GM23248 (cell line): ENCODE results near the gene TMOD3. TPM values are rescaled to one million over a fixed set of nuclear protein-coding genes. Genes with fewer than 3 reads are reported as not detected.
A peak's percentile ranks its signal among the peaks of the same experiment; 100 is the strongest.

Experiments used
- DNase-seq: peaks from one replicate; pipeline ENCODE4 v3.0.0-alpha.2; 2015
- H2AFZ ChIP-seq: fragments of 200-600 bp; sonication (generic); 2 replicates; pipeline ENCODE4 v1.6.1; 2016; ENCODE audit warnings: antibody characterized with exemption
- H3F3A ChIP-seq: fragments of 200-600 bp; sonication (generic); 2 replicates; pipeline ENCODE4 v1.6.1; 2016; ENCODE audit warnings: mild to moderate bottlenecking, antibody characterized with exemption, mixed run types; ENCODE audit not compliant: insufficient read depth
- H3K27ac ChIP-seq: fragments of 200-600 bp; sonication (generic); 2 replicates; pipeline ENCODE4 v1.5.1; 2016; ENCODE audit warnings: mild to moderate bottlenecking
- H3K27me3 ChIP-seq: fragments of 200-600 bp; sonication (generic); replicated peaks from 2 replicates; pipeline ENCODE4 v1.6.1; 2016; ENCODE audit warnings: mild to moderate bottlenecking; ENCODE audit not compliant: insufficient read depth
- H3K36me3 ChIP-seq: fragments of 200-600 bp; sonication (generic); 2 replicates; pipeline ENCODE4 v1.6.1; 2016; ENCODE audit warnings: low read depth, mild to moderate bottlenecking
- H3K4me1 ChIP-seq: fragments of 200-600 bp; sonication (generic); 2 replicates; pipeline ENCODE4 v1.6.1; 2016; ENCODE audit warnings: mild to moderate bottlenecking; ENCODE audit not compliant: insufficient read depth
- H3K4me2 ChIP-seq: fragments of 200-600 bp; sonication (generic); one replicate; pipeline ENCODE4 v1.6.1; 2016; ENCODE audit warnings: mild to moderate bottlenecking; ENCODE audit not compliant: unreplicated experiment
- H3K4me3 ChIP-seq: fragments of 200-600 bp; sonication (generic); 2 replicates; pipeline ENCODE4 v1.5.1; 2016; ENCODE audit warnings: mild to moderate bottlenecking
- H3K79me2 ChIP-seq: fragments of 200-600 bp; sonication (generic); 2 replicates; pipeline ENCODE4 v1.6.1; 2016; ENCODE audit warnings: mild to moderate bottlenecking; ENCODE audit not compliant: insufficient read depth
- H3K9ac ChIP-seq: fragments of 200-600 bp; sonication (generic); 2 replicates; pipeline ENCODE4 v1.6.1; 2016; ENCODE audit warnings: mild to moderate bottlenecking
- H3K9me2 ChIP-seq: fragments of 200-600 bp; sonication (generic); 2 replicates; pipeline ENCODE4 v1.6.1; 2016; ENCODE audit warnings: mixed run types, mild to moderate bottlenecking, moderate library complexity; ENCODE audit not compliant: insufficient read depth
- H3K9me3 ChIP-seq: fragments of 200-600 bp; sonication (generic); one replicate; pipeline ENCODE4 v1.6.1; 2017; ENCODE audit warnings: low read depth
- H4K20me1 ChIP-seq: fragments of 200-600 bp; sonication (generic); 2 replicates; pipeline ENCODE4 v1.6.0; 2016; ENCODE audit not compliant: insufficient read depth
- EZH2 ChIP-seq: fragments of 200-600 bp; sonication (generic); IDR thresholded peaks from 2 replicates; pipeline ENCODE4 v1.6.1; 2018; ENCODE audit warnings: antibody characterized with exemption, mild to moderate bottlenecking; ENCODE audit not compliant: insufficient read depth, poor library complexity, severe bottlenecking
- EZH2phosphoT487 ChIP-seq: fragments of 200-600 bp; sonication (generic); IDR thresholded peaks from 2 replicates; pipeline ENCODE4 v1.6.1; 2018; ENCODE audit warnings: antibody characterized with exemption, moderate library complexity, mild to moderate bottlenecking, low read depth; ENCODE audit not compliant: insufficient read depth
- WGBS, 2 experiments: methylation state at CpG; one replicate each; pipeline ENCODE4 v1.1.6; 2015 to 2017; ENCODE audit warnings: low lambda C conversion rate in 2 of 2, low coverage in 1 of 2; ENCODE audit errors: missing lambda C conversion rate in 2 of 2; 5-methylcytosine and 5-hydroxymethylcytosine counted together
- in situ Hi-C: fragments of 300-500 bp; cut with MboI; formaldehyde crosslinking; loops from 2 replicates; pipeline ENCODE4 v1.15.0; 2020
- polyA plus RNA-seq: library from polyadenylated mRNA; unstranded; fragments of >200 nt; fragmentation: Nextera tagmentation; extraction: Ambion mirVana; gene quantifications from 2 replicates; pipeline ENCODE4 v1.2.1, GENCODE V29; 2016
- total RNA-seq: library from RNA; depleted of rRNA; stranded (reverse); fragments of >200 nt; shearing (Covaris generic); gene quantifications from 2 replicates; pipeline ENCODE4 v1.2.3, GENCODE V29; 2014

The TMOD3 gene
- total and polyA plus RNA-seq, 2 experiments from 2014 or later: 35.1 to 47.2 TPM

GRCh38 chr15:51802593-51802992, 26.9 kb upstream of the TMOD3 start:
- Histone ChIP-seq H3F3A (no peaks in the 10 kb centered on the region), H3K27me3 (no peaks in the 10 kb centered on the region), H3K9me2 (no peaks in the 10 kb centered on the region), H2AFZ (no peak overlapping the region), H3K36me3 (no peaks in the 10 kb centered on the region), H4K20me1 (no peaks in the 10 kb centered on the region), H3K4me2 (no peak overlapping the region), H3K9ac (no peak overlapping the region), H3K4me1 (no peaks in the 10 kb centered on the region), H3K9me3 (no peaks in the 10 kb centered on the region), H3K4me3 (no peak overlapping the region), H3K27ac (no peak overlapping the region), H3K79me2 (no peaks in the 10 kb centered on the region)
- no peak for DNase-seq
- WGBS, 2 experiments: 94 to 99% methylated on average over 5 of the region's 5 CpGs
- in situ Hi-C loops: no loop called here
- no peak for TF ChIP-seq EZH2phosphoT487
- TF ChIP-seq EZH2: no peak

- Histone ChIP-seq H3K27ac (no peak overlapping the region), H3K9me3 (no peaks in the 10 kb centered on the region), H3F3A (no peaks in the 10 kb centered on the region), H3K27me3 (no peaks in the 10 kb centered on the region), H4K20me1 (no peaks in the 10 kb centered on the region), H3K4me3 (no peak overlapping the region), H3K4me1 (no peaks in the 10 kb centered on the region), H3K9ac (no peak overlapping the region), H3K36me3 (no peaks in the 10 kb centered on the region), H3K4me2 (no peak overlapping the region), H2AFZ (no peak overlapping the region), H3K9me2 (no peaks in the 10 kb centered on the region), H3K79me2 (no peaks in the 10 kb centered on the region)
- in situ Hi-C loops: no loop called here
- WGBS, 2 experiments: 98 to 99% methylated on average over 2 of the region's 2 CpGs
- peak; percentile 34 for DNase-seq
- TF ChIP-seq EZH2phosphoT487: no peak
- no peak for TF ChIP-seq EZH2
Observed at GRCh38 chr15:51803965-51804364, 25.5 kb upstream of the TMOD3 start.

GRCh38 chr15:51806123-51806522, 23.3 kb upstream of the TMOD3 start:
- Histone ChIP-seq H3K36me3 (no peaks in the 10 kb centered on the region), H3K4me2 (no peak overlapping the region), H3K4me1 (no peaks in the 10 kb centered on the region), H3F3A (no peaks in the 10 kb centered on the region), H3K9ac (no peak overlapping the region), H3K27ac (no peak overlapping the region), H3K4me3 (no peak overlapping the region), H3K9me3 (no peaks in the 10 kb centered on the region), H3K27me3 (no peaks in the 10 kb centered on the region), H4K20me1 (no peaks in the 10 kb centered on the region), H2AFZ (no peak overlapping the region), H3K79me2 (no peaks in the 10 kb centered on the region), H3K9me2 (no peaks in the 10 kb centered on the region)
- in situ Hi-C loops: no loop called here
- no peak for DNase-seq
- WGBS, 2 experiments: 93 to 96% methylated on average over 2 of the region's 2 CpGs
- TF ChIP-seq EZH2: no peak
- TF ChIP-seq EZH2phosphoT487: no peak

GRCh38 chr15:51809457-51809856, 20.0 kb upstream of the TMOD3 start:
- H3K27ac ChIP-seq: no peak overlapping the region
- H3K36me3 ChIP-seq: no peaks in the 10 kb centered on the region
- no peak overlapping the region for H3K4me2 ChIP-seq
- no peaks in the 10 kb centered on the region for H3F3A ChIP-seq
- H3K4me1 ChIP-seq: no peaks in the 10 kb centered on the region
- in situ Hi-C loops: no loop called here
- no peaks in the 10 kb centered on the region for H3K79me2 ChIP-seq
- no peak for DNase-seq
- no peak overlapping the region for H2AFZ ChIP-seq
- no peaks in the 10 kb centered on the region for H3K27me3 ChIP-seq
- no peak overlapping the region for H3K9ac ChIP-seq
- no peak overlapping the region for H3K4me3 ChIP-seq
- WGBS, 2 experiments: 88 to 94% methylated on average over 1 of the region's 1 CpG
- H3K9me3 ChIP-seq: no peaks in the 10 kb centered on the region
- TF ChIP-seq EZH2 (no peak), EZH2phosphoT487 (no peak)
- no peaks in the 10 kb centered on the region for H4K20me1 ChIP-seq
- H3K9me2 ChIP-seq: no peaks in the 10 kb centered on the region

GRCh38 chr15:51812598-51812997, 16.9 kb upstream of the TMOD3 start:
- no peak overlapping the region for H3K9ac ChIP-seq
- H3K4me1 ChIP-seq: no peaks in the 10 kb centered on the region
- no peaks in the 10 kb centered on the region for H3F3A ChIP-seq
- no peak overlapping the region for H2AFZ ChIP-seq
- no peak overlapping the region for H3K4me3 ChIP-seq
- no peak for DNase-seq
- H3K9me3 ChIP-seq: no peaks in the 10 kb centered on the region
- H4K20me1 ChIP-seq: no peaks in the 10 kb centered on the region
- H3K36me3 ChIP-seq: no peaks in the 10 kb centered on the region
- H3K9me2 ChIP-seq: no peaks in the 10 kb centered on the region
- WGBS, 2 experiments: 95 to 100% methylated on average over 2 of the region's 2 CpGs
- no peaks in the 10 kb centered on the region for H3K27me3 ChIP-seq
- H3K4me2 ChIP-seq: no peak overlapping the region
- in situ Hi-C loops: no loop called here
- no peak overlapping the region for H3K27ac ChIP-seq
- H3K79me2 ChIP-seq: no peaks in the 10 kb centered on the region
- TF ChIP-seq EZH2phosphoT487: no peak
- no peak for TF ChIP-seq EZH2
